Cardiac muscle cell (in vitro differentiated cells and primary cell): Measurements from ENCODE around the gene PDK3. TPM values are rescaled to one million over a fixed set of nuclear protein-coding genes. Genes with fewer than 3 reads are reported as not detected.

Experiments
- DNase-seq, 2 donors: peaks; one replicate each; pipeline versions ENCODE4 v3.0.0 to v3.0.0-alpha.2; 2010 to 2017; ENCODE audit warnings: low read depth in 1 of 2, low spot score in 1 of 2
- H3K27ac ChIP-seq: fragments of 200-600 bp; sonication (generic); 2 replicates; pipeline ENCODE4 v1.5.1; 2016
- H3K27me3 ChIP-seq: fragments of 200-600 bp; sonication (generic); 2 replicates; pipeline ENCODE4 v1.6.0; 2016; ENCODE audit warnings: control low read depth
- H3K36me3 ChIP-seq: fragments of 200-600 bp; sonication (generic); 2 replicates; pipeline ENCODE4 v1.5.1; 2016; ENCODE audit warnings: control low read depth
- H3K4me1 ChIP-seq: fragments of 200-600 bp; sonication (generic); 2 replicates; pipeline ENCODE4 v1.8.1; 2017; ENCODE audit warnings: low read depth, mild to moderate bottlenecking, mixed run types
- H3K4me3 ChIP-seq: fragments of 200-600 bp; sonication (generic); 2 replicates; pipeline ENCODE4 v1.5.1; 2016; ENCODE audit warnings: mild to moderate bottlenecking
- H3K9me3 ChIP-seq: fragments of 200-600 bp; sonication (generic); 2 replicates; pipeline ENCODE4 v1.5.1; 2017; ENCODE audit warnings: low read depth, mild to moderate bottlenecking, control low read depth
- polyA plus RNA-seq: library from polyadenylated mRNA; unstranded; fragments of >200 nt; fragmentation: Nextera tagmentation; extraction: Ambion mirVana; gene quantifications from 2 replicates; pipeline ENCODE4 v1.2.1, GENCODE V29; 2016
- total RNA-seq: library from RNA; depleted of rRNA; stranded (reverse); fragments of >200 nt; gene quantifications from 2 replicates; pipeline ENCODE4 v1.2.3, GENCODE V29; 2016
- TF ChIP-seq, protein P1 (sequence below): IDR thresholded peaks from 2 replicates; pipeline ENCODE4 v1.5.1; 2012; ENCODE audit warnings: low read depth, mild to moderate bottlenecking, low read length

Gene PDK3
- total RNA-seq (55.0 and 60.0 TPM in 2 replicates), polyA plus RNA-seq (65.3 and 72.5 TPM in 2 replicates)

DNA sequence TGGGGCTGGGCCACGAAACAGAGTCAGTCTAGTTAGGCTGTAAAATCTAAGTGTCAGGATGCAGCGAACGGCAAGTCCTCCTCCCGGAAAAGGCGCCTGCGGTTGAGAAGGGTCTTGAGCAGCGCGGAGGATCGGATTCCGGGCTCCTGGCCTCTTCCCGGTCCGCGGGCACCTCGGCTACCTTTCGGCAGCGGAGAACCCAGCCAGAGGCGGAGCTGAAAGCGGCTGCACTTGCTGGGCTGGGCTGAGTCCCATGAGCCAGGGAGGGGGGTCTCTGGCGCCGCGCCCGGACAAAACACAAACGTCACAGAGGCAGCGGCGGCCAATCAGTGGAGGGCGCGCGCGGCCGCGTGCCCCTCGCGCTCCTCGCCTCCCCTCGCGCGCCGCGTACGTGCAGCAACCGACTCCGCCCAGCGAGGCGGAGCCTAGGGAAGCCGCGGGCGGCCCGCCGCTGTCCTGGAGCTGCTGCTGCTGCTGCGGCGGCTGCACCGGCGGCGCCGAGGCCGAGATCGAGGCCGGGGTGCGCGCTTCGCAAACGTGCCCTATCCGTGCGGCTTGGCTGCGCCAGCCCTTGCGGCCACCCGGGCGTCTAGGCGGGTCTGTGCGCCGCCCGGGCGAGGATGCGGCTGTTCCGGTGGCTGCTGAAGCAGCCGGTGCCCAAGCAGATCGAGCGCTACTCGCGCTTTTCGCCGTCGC lies at the start of gene PDK3:
Gene PDK3 (plus strand): TSS at position 451 of the 696 bp plus-strand sequence. CDS start 170 bp downstream, at position 621.
- Histone ChIP-seq H3K4me3 (peak within 1 kb of the TSS; percentile 90), H3K4me1 (peaks cover 27% of the 10 kb centered on the region), H3K9me3 (no peaks in the 10 kb centered on the region), H3K36me3 (no peaks in the 10 kb centered on the region), H3K27me3 (no peaks in the 10 kb centered on the region), H3K27ac (peak within 1 kb of the TSS; percentile 85)
- TF ChIP-seq, protein P1, sequence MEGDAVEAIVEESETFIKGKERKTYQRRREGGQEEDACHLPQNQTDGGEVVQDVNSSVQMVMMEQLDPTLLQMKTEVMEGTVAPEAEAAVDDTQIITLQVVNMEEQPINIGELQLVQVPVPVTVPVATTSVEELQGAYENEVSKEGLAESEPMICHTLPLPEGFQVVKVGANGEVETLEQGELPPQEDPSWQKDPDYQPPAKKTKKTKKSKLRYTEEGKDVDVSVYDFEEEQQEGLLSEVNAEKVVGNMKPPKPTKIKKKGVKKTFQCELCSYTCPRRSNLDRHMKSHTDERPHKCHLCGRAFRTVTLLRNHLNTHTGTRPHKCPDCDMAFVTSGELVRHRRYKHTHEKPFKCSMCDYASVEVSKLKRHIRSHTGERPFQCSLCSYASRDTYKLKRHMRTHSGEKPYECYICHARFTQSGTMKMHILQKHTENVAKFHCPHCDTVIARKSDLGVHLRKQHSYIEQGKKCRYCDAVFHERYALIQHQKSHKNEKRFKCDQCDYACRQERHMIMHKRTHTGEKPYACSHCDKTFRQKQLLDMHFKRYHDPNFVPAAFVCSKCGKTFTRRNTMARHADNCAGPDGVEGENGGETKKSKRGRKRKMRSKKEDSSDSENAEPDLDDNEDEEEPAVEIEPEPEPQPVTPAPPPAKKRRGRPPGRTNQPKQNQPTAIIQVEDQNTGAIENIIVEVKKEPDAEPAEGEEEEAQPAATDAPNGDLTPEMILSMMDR, result no peak
- DNase-seq, result peak; percentile 91 to 97

- no peak overlapping the region for H3K4me3 ChIP-seq
- H3K36me3 ChIP-seq, result no peaks in the 10 kb centered on the region
- no peaks in the 10 kb centered on the region for H3K27me3 ChIP-seq
- TF ChIP-seq, protein P1, result no peak
- H3K27ac ChIP-seq, result no peak overlapping the region
- no peaks in the 10 kb centered on the region for H3K4me1 ChIP-seq
- no peak for DNase-seq
- no peaks in the 10 kb centered on the region for H3K9me3 ChIP-seq
These were observed 49.2 kb upstream of the PDK3 start for GRCh38 chrX:24415921-24416320.

- TF ChIP-seq, protein P1, result no peak
- H3K27ac ChIP-seq, result no peak overlapping the region
These were observed 41.1 kb upstream of the PDK3 start for GRCh38 chrX:24423960-24424359.

DNA sequence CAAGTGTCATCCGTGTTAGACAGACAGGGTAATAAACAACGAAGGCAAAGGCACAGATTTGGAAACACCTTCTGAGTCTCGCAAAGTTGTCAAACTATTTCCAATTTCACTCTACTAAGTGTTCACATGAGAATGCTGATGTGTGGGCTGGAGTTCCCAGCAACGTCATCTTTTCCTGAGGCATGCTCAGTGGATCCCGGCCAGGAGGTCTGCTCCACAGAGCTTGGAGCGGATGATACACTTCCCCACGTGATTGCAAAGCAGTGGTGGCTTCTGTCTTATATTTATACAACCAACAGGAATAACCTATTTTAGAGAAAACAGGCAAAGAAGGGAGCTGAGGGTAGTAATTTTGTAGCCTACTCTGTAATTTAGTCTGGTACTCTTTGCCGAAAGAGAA lies 40.1 kb upstream of the PDK3 start:
- DNase-seq, result peak in 1 of 2 donors; percentile 62
- Histone ChIP-seq H3K27me3 (no peaks in the 10 kb centered on the region), H3K9me3 (no peaks in the 10 kb centered on the region), H3K4me1 (no peaks in the 10 kb centered on the region), H3K36me3 (no peaks in the 10 kb centered on the region), H3K4me3 (no peak overlapping the region), H3K27ac (no peak overlapping the region)
- TF ChIP-seq, protein P1, result no peak

More at GRCh38 chrX:24423960-24424359, 41.1 kb upstream of the PDK3 start:
- DNase-seq, result peak in 1 of 2 donors; percentile 6
- Histone ChIP-seq H3K4me3 (no peak overlapping the region), H3K4me1 (no peaks in the 10 kb centered on the region), H3K27me3 (no peaks in the 10 kb centered on the region), H3K9me3 (no peaks in the 10 kb centered on the region), H3K36me3 (no peaks in the 10 kb centered on the region)

GRCh38 chrX:24425806-24426205 lies 39.3 kb upstream of the PDK3 start:
- H3K27me3 ChIP-seq, result no peaks in the 10 kb centered on the region
- no peak overlapping the region for H3K4me3 ChIP-seq
- no peaks in the 10 kb centered on the region for H3K36me3 ChIP-seq
- TF ChIP-seq, protein P1, result no peak
- H3K4me1 ChIP-seq, result no peaks in the 10 kb centered on the region
- H3K9me3 ChIP-seq, result no peaks in the 10 kb centered on the region
- H3K27ac ChIP-seq, result no peak overlapping the region
- no peak for DNase-seq
